ENCODE data around the gene EFCAB8.

DNA sequence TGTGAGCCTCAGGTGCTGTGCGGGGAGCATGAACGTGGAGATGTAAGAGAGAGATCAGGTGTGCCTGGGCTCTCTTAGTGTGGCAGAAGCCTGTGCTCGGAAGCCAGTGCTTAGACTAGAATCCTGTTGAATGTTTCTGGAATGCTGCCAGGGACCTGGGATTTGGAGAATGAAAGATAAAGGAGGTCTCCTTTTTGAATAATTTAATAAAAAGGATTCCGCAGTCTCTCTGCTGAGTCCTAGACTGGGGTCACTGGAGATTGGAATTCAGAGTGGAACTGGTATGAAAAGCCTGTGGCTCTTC lies 18.8 kb upstream of the EFCAB8 start:
- TF ChIP-seq CTCF (IDR thresholded peaks at IDR 0.05) (no peak), POLR2A (IDR thresholded peaks at IDR 0.05) (no peak)

Measured in body of pancreas (tissue), 4 donors.